Uterus (tissue), 4 donors: ENCODE results near the gene TUBB1. TPM values are rescaled to one million over a fixed set of nuclear protein-coding genes. Genes with fewer than 3 reads are reported as not detected.

ENCODE experiments used
- DNase-seq, 2 donors: peaks; one replicate each; pipeline ENCODE4 v3.0.0-alpha.2; 2019 to 2020
- H3K27ac ChIP-seq, 2 donors: fragments of 200-600 bp; sonication (generic); 1 replicate in 1 of 2; 2 replicates in 1 of 2; pipeline ENCODE4 v1.5.1; 2016 to 2018
- H3K27me3 ChIP-seq, 2 donors: fragments of 200-600 bp; sonication (generic); one replicate each; pipeline ENCODE4 v1.5.1; 2018 to 2019; ENCODE audit warnings: control low read depth in 1 of 2
- H3K36me3 ChIP-seq, 2 donors: fragments of 200-600 bp; sonication (generic); one replicate each; pipeline ENCODE4 v1.5.1; 2019; ENCODE audit warnings: control low read depth in 1 of 2
- H3K4me1 ChIP-seq, 2 donors: fragments of 200-600 bp; sonication (generic); one replicate each; pipeline ENCODE4 v1.5.1; 2018 to 2019; ENCODE audit warnings: control low read depth in 1 of 2
- H3K4me3 ChIP-seq, 2 donors: fragments of 200-600 bp; sonication (generic); 1 replicate in 1 of 2; 2 replicates in 1 of 2; pipeline ENCODE4 v1.5.1; 2018 to 2019; ENCODE audit warnings: mild to moderate bottlenecking in 1 of 2
- H3K9me3 ChIP-seq, 2 donors: fragments of 200-600 bp; sonication (generic); one replicate each; pipeline ENCODE4 v1.5.1; 2019; ENCODE audit warnings: control low read depth in 1 of 2
- POLR2A ChIP-seq, 2 donors: fragments of 450-650 bp; IDR thresholded peaks; one replicate each; pipeline ENCODE4 v1.6.1; 2016; ENCODE audit warnings: antibody characterized with exemption in 2 of 2, mild to moderate bottlenecking in 1 of 2, moderate library complexity in 1 of 2
- intact Hi-C: fragments of 100-400 bp; cut with DNase I; formaldehyde crosslinking; loops from one replicate; pipeline ENCODE4 v1.15.1; 2023; ENCODE audit warnings: low total_unique reads
- total RNA-seq, 4 donors: library from RNA; depleted of rRNA in 3 of 4; stranded (reverse); fragments of >200 nt in 3 of 4; gene quantifications; one replicate each; pipeline versions ENCODE4 v1.1.0 to v1.2.4, GENCODE V29; 2014 to 2023
- TF ChIP-seq, protein P1 (sequence below), 4 experiments: fragments of 200-600 bp in 2 of 4; fragments of 450-650 bp in 2 of 4; sonication (generic) in 2 of 4; IDR thresholded peaks; one replicate each; pipeline ENCODE4 v1.5.1; 2016 to 2019; ENCODE audit warnings: antibody characterized with exemption in 4 of 4, mild to moderate bottlenecking in 2 of 4, moderate library complexity in 1 of 4
- donor health status: DM: yes; HTN: yes; CAD: no.

The TUBB1 gene
- total RNA-seq, 4 donors from 2014 or later: 0.26 to 0.48 TPM; not detected in 2

DNA sequence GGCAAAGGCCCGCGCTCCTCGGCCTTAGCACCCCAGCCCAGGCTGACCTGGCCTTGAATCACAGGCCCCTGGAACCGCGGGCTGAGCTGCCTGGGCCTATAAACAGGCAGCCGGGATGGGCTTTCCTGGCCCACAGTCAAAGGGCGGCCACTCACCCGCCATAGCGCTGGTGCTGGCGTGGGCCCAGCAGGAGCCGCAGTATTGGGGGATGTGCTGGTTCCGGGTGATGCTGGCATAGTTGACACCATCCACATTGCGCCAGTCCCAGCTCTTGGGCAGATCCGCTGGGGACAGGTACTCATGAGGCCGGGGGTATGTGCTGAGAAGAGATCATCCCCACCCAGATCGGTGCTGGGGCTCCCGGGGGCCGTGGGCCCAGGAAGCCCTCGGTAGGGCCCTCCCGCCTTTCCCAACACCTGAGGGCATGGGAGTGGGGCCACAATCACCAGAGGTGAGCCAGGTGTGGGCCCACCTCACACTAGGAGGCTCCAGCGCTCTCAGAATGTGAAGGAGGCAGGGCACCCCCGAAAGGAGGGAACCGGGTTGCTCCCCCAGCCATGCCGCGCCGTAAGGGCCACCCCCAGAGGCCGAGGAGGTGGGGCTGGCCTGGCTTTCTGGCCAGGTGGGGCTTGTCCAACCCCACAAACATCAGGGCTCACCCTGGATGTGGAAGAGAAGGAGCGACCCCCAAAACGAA is 12.9 kb upstream of the TUBB1 start:
- Histone ChIP-seq H3K4me1 (peaks cover 0 to 4% of the 10 kb centered on the region in 2 donors), H3K27me3 (no peaks in the 10 kb centered on the region), H3K36me3 (no peaks in the 10 kb centered on the region), H3K4me3 (peak overlapping the region; percentile 54 to 58), H3K27ac (peak overlapping the region; percentile 80), H3K9me3 (no peaks in the 10 kb centered on the region)
- no peak for TF ChIP-seq POLR2A (IDR thresholded peaks at IDR 0.05)
- TF ChIP-seq, protein P1, sequence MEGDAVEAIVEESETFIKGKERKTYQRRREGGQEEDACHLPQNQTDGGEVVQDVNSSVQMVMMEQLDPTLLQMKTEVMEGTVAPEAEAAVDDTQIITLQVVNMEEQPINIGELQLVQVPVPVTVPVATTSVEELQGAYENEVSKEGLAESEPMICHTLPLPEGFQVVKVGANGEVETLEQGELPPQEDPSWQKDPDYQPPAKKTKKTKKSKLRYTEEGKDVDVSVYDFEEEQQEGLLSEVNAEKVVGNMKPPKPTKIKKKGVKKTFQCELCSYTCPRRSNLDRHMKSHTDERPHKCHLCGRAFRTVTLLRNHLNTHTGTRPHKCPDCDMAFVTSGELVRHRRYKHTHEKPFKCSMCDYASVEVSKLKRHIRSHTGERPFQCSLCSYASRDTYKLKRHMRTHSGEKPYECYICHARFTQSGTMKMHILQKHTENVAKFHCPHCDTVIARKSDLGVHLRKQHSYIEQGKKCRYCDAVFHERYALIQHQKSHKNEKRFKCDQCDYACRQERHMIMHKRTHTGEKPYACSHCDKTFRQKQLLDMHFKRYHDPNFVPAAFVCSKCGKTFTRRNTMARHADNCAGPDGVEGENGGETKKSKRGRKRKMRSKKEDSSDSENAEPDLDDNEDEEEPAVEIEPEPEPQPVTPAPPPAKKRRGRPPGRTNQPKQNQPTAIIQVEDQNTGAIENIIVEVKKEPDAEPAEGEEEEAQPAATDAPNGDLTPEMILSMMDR (IDR thresholded peaks at IDR 0.05): no peak
- DNase-seq: peak in 1 of 2 donors; percentile 29
- intact Hi-C loops: no loop called here

DNA sequence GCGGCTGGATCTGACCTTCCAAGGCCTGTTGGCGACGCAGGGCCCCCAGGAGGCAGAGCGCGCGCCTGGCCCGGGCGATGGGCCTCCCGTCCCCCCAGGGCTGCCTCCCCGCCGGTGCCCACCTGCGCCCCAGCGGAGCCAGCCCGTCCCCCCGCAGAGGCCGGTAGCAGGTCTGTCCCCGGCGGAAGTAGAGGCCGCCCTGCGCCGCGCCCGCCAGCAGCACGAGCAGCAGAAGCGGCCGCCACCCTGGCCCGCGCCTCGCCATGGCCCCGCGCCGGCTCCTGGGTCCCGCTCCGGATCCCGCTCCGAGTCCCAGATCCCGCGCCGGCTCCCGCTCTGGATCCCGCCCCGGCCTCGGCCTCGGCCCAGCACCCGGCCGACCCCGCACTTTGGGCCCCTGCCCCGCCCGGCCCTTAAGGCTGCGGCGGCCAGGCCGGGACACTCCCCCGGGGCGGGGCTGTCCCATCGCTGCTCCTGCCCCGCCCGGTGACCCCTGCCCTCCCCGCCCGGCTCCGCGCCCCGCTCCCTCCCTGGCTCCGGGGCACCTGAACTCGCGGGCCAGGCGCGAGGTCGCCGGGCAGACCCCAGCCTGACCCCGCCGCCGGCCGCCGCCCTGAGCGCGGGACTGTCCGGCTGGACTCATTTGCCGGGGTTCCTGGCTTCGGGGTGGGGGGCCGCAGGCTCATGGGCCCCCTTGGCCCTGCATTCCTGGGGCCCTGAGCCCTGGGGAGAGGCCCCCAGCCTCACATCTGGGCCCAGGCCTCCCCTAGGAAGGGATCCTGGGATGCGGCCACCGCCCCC is 12.2 kb upstream of the TUBB1 start, which contains the start of gene CTSZ:
TSS of gene CTSZ (minus strand) at position 391 of the 801 bp plus-strand sequence. CDS start at position 265, 126 bp downstream.
- peak; percentile 41 to 54 for DNase-seq
- Histone ChIP-seq H3K4me1 (peaks cover 0 to 4% of the 10 kb centered on the region in 2 donors), H3K4me3 (peak within 1 kb of the TSS; percentile 54 to 58), H3K27ac (peak within 1 kb of the TSS; percentile 80), H3K9me3 (no peaks in the 10 kb centered on the region), H3K27me3 (no peaks in the 10 kb centered on the region), H3K36me3 (no peaks in the 10 kb centered on the region)
- intact Hi-C loops: no loop called here
- TF ChIP-seq, protein P1 (IDR thresholded peaks at IDR 0.05): no peak
- TF ChIP-seq POLR2A (IDR thresholded peaks at IDR 0.05): peak in 1 of 2 donors; percentile 39

DNA sequence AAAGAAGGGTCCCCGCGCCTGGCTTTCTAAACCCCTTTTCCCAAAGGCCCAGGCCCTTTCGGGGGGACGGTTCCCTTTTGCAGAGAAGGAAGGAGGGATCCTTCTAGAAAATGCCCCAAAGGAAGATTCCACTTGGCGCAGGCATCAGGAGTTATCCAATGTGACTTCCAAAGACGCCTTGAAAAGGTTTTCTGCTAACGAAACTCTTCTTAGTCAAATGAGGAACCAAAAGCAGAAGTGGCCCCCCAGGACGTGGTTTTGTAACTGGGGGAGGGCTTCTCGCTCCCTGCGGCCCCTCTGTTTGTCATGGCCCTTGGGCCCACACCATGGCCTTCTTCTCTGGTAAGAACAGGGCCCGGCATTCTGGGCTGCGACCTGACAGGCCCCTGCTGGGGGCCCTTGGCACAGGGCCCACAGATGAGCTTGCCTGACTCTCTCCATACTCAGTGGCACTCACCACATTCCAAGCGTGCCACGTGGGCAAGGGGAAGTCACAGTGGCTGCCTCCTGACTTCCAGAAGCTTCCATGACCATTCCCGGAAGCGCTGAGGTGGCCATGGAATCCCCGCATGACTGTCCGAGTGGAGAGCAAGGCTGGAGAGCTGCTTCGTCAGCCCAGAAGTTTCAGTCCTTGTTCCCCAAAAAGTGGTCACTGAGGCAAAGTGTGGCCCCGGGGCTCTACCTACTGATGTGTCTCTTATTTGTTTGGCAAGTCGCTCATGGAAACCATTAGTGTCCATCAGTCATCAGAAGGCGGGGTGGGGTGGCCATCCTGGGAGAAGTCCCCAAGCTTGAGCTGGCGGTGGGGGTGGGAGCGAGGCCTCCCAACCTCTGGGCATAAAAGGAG is 11.3 kb upstream of the TUBB1 start:
- no peaks in the 10 kb centered on the region for H3K36me3 ChIP-seq

DNA sequence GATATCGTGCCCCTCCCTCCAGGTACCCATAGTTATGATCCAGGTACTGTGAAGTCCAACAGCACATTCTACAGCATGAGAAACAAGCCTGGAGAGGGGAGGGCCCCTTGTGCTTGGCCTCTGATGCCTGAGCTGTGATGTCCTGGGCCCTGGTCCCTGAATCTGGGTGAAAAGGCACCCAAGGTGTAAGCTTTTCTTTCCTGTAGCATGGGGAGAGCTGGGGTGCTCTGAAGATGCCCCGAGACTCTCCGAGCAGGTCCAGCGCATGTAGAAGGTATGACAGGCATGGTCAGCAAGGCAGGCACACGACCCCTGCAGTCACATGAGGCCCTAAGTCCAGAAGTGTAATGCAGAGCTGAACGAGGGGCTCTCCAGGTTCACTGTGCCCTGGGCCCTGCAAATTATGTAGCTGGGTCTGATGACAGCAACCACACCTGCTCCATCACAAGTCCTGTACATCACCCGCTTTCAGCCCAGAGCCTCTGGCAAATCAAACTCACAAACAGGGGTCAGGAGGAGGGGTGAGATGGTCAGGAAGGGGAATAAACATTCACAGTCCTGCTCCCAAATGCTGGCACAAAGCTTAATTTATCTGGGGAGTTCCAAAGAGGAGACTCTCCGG is 10.4 kb upstream of the TUBB1 start:
- no peaks in the 10 kb centered on the region for H3K36me3 ChIP-seq
- H3K4me1 ChIP-seq: peaks cover 0 to 4% of the 10 kb centered on the region in 2 donors
- intact Hi-C loops: no loop called here
- TF ChIP-seq POLR2A (IDR thresholded peaks at IDR 0.05): no peak
- TF ChIP-seq, protein P1 (IDR thresholded peaks at IDR 0.05): no peak
- DNase-seq: no peak
- H3K27me3 ChIP-seq: no peaks in the 10 kb centered on the region
- H3K4me3 ChIP-seq: no peak overlapping the region
- H3K27ac ChIP-seq: no peak overlapping the region
- H3K9me3 ChIP-seq: no peaks in the 10 kb centered on the region

More for the DNA sequence above, 11.3 kb upstream of the TUBB1 start:
- TF ChIP-seq, protein P1 (IDR thresholded peaks at IDR 0.05): no peak
- no peak for TF ChIP-seq POLR2A (IDR thresholded peaks at IDR 0.05)
- peak in 1 of 2 donors; percentile 25 for DNase-seq
- intact Hi-C loops: no loop called here
- Histone ChIP-seq H3K9me3 (no peaks in the 10 kb centered on the region), H3K27me3 (no peaks in the 10 kb centered on the region), H3K4me3 (peak overlapping the region; percentile 54 to 58), H3K4me1 (peaks cover 0 to 4% of the 10 kb centered on the region in 2 donors), H3K27ac (peak overlapping the region; percentile 80)
